HG03558 (cell line): Measurements from ENCODE around the gene ADAM19.

Experiments used
- ATAC-seq: cut with Tn5 transposase; IDR thresholded peaks from one replicate; pipeline ENCODE4 v1.9.1; 2021; ENCODE audit warnings: moderate number of reproducible peaks; ENCODE audit not compliant: unreplicated experiment; ENCODE audit errors: extremely low read depth

ADAM19 gene

DNA sequence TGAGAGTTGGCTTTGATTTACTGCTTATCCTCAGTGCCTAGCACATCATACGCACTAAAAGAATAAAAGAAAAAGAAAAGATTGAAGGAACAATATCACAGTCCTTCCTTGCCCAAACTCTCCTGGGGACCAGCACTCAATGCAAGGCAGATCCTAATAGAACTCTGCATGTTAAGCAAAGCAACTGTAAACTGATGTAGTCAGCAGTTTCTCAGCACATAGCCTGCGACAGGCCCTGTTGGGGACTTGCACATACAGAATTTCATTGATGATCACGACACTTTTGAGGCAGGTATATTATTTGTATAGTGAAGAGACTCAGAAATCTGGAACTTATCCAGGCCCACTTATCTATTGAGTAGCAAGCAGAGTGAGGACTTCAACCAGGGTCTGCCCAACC is 100.1 kb downstream of the ADAM19 start:
- ATAC-seq, result no peak

DNA sequence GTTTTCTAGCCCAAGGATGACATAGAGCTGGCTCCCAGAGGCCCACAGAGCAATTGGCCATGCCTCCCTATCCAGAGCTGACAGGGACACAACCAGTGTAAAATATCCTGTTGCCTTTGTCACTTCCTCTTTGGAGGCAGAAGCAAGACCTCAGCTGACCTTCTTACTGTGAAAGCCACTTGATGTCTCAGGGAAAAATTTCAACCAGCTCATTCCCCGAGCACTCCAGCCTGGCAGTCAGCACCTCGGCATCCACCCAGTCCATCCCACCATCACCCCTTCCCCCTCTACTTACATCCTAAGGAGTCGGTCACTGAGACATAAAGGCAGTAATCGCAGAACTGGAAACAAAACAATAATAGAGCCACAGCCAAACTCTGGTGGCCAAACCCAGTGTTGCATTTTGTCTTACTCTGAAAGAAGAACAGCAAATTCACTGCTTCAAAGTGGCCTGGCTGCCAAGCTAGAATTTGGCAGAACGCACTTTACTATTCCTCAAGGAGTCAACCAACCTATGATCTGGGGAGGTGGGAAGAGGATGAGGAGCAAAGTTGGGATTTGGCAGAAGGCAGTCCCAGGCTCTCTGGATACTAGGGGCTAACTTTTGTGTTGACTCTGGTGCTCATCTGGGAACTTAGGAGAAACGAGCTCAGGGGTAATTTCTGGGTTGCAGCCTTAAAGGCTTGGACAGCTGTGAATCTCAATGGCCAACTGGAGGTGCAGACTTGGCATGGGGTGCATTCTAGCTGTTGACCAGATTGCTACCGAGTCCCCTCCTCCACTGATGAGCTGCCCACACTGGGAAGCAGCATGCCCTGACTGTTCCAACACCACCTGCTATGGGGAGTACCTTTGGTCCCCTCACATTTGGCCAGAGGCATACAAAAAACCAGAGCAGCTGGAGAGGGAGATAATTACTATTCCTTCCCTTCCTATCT is 101.9 kb downstream of the ADAM19 start:
- no peak for ATAC-seq

DNA sequence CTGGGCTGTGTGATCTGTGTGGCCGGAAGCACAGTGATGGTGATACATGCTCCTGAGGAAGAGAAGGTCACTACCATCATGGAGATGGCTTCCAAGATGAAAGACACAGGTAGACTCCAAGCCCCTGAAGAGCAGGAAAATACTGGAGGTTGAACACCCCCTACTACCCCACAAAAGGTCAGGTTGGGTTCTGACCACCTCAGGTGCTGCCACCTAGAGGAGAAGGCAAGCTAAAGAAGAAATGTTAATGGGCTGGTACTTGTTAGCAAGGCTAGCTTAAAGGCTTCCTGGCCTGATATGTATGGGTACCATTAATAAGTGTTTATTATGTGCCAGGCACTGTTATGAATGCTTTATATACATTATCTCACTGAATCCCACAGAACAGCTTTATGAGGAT is 103.9 kb downstream of the ADAM19 start:
- no peak for ATAC-seq

DNA sequence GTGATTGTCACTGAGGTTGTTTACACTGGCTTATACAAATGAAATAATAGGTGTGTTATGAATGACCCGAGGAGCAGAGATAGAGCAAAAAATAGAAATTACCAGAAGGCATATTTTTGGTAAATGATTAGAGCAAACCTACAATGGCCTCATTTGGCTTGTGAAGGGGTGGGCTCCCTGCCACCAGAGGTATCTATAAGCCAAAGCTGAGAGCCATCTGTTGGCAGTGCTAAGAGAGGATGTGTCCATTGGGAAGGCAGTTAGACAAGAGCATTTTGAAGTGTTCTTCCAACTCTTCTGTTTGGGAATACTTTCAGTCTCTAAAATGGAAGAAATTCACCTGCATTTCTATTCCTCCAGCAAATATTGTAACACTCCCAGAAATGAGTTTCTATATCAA is 104.9 kb downstream of the ADAM19 start:
- ATAC-seq, result no peak

DNA sequence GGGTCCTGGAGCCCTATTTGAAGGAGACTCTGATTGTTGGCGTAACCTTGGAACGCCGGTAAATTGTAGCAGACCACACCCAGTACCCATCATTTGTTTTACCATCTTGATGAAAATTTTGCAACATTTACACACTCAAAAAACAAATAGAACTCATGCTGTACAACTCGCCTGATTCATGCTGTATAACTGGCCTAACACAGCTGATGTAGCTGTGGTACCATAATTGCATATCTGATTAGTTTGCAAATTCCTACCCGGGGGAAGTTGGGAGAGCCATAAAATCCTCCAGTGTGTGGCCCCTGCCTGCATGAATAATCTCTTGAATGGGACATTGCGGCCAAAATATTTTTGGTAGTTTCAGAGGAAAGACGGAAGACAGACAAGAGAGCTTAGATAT is 105.9 kb downstream of the ADAM19 start:
- no peak for ATAC-seq

DNA sequence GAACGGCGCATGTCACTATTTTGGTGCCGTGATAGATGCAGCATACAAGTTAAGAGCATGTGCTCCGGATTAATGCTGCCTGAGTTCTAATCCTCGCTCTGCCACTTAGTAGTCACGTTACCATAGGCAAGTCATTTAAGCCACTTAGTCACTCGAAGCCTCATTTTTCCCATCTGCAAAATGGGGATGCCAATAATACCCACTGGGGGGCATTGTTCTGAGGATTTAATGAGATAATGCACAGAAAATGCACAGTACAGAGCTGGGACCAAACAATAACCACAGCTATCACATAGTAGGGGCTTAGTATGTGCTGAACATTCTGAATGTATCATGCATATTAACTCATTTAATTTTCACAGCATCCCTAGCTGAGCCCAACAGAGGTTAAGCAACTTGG is 106.5 kb downstream of the ADAM19 start:
- ATAC-seq, result no peak

DNA sequence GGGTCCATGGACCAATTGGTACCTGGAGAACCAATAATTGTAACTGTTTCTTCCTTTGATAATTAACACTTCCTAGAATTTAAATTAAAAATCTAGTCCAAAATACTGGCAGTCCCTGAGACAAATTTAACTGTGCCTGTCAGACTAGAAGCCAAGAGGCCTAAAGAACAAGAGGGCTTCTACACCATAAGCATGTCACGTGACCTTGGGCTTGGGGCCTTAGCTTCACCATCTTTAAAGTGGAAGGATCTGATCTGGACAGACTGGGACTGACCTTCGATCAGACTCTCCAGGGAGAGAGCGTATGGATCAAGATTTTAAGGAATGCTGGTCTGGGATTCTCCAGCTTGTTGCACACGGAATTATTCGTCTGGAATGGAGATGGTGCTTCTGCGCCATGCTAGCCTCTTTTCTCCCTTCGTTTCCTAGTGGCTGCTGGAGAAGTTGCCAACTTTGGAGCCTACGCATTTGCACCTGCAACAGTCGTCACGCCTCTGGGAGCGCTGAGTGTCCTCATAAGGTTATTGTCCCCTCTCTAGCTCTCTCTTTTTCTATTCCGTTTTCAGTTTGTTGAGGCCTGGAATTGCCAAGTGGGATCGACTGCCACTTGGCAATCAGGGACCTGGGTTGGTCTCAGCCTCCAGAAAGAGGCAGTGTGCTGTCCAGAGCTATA is 107.1 kb downstream of the ADAM19 start:
- no peak for ATAC-seq

DNA sequence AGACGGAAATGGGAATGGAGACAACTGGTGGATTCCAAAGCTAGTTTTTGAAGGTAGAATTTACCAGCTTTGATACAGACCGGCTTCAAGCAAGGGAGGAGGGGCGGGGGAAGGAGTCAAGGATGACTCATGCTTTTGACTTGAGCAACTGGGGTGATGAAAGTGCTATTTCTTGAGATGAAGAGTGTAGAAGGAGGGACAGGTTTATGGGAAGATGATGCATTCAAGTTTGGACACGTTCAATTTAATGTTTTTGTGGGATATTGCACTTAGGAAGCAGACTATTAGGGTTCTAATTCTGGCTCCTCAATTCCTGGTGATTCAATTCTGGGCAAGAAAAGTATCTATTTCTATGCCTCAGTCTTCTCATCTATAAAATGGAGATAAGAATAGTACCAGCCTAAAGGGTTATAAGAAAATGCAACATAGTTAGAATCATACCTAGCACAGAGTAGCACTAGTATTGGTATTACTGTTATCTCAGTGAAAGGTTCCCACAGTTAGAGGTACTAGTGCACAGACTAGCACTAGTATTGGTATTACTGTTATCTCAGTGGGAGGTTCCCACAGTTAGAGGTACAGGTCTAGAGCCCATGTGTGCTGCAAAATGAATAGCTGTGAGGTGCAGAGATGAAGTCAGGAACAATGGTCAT is 110.9 kb downstream of the ADAM19 start:
- ATAC-seq, result peak; percentile 90

DNA sequence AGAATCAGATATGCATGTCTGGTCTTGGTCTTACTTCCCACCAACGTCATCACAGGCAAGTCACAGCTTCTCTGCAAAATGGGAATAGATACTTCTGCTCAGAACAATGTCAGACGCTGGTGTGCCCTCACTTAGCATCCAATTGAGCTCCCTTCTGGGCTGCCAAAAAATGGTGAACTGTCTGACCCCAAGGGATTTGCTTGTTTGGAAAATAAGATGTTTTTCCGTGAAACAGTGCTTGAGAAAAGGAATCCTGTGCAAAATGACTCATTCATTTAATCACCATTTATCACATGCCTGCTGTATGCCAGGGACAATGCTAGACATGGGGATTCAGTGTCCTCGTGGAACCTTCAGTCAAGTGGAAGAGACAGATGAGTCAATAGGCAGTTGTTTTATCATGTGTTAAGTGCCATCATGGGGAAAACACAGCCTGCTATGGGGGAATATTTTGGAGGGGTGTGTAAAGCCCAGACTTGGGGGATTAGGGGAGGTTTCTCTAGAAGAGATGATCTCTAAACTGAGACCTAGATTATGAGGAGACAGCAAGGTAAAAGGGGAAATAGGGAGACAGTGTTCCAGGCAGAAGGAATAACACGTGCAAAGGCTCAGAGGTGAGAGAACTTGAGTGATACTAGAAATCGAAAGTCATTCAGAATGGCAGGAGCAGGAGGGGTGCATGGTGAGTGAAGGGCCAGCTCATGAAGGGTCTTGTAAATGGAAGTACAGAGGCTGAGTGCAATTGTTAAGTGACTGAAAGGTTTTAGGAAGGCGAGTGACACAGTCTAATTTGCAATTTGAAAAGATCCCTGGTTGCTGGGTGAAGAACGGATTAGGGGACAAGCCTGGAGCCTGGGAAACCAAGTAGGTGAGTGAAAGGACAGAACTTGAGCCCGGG is 111.7 kb downstream of the ADAM19 start:
- no peak for ATAC-seq

DNA sequence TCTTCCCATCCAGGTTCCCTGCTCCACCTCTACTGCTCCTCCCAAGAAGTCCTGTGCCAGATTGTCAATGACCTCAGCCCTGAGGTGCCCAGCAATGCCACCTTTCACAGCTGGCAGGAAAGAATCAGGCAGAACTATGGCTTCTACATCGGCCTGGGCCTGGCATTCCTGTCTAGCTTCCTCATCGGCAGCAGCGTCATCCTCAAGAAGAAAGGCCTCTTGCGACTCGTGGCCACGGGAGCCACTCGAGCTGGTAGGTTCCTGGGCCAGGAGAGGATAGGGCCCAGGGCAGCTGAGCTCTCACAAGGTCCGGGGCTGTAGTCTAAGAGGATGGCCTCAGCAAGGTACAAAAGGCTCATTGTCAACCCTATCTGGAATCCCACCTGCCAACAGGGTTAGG is 112.5 kb downstream of the ADAM19 start:
- ATAC-seq, result no peak

DNA sequence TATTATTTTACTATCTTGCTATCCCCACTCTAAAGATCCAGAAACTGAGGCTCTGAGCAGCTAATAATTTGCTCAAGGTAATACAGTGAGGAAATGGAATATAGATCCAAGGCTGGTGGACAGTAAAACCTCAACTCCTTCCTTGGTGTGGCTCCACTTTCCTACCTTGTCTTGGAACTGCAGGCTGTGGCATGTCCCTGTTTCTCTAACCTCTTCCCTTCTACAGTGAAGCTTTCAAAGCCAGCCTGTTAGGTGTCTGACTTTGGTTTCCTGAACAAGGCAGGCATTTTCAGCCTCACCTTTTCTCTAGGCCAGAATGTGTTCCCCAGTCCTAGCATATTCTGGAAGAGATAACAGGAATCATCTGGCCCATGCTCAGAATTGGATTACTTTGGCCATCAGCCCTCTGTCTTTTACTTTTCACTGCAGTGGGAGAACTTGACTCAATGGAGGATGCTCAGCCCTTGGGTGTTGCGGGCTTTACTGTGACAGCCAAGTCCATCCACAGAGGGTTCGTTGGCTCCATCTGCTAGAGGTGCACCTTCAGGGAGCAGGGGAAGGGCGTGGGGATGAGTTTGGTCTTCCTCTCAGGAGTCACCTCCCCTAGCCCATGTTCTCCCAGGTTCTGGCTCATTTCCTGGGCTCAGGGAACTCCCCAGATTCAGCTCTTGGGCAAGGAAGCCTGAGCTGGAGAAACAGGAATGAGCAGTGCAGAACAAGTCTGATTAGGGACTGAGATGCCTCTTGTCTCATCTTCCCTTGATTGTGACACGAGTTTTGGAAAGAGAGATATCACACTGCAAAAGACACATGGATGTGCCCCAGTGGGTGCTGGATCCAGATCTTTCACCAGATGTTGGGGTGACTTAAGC is 114.4 kb downstream of the ADAM19 start:
- ATAC-seq, result no peak

DNA sequence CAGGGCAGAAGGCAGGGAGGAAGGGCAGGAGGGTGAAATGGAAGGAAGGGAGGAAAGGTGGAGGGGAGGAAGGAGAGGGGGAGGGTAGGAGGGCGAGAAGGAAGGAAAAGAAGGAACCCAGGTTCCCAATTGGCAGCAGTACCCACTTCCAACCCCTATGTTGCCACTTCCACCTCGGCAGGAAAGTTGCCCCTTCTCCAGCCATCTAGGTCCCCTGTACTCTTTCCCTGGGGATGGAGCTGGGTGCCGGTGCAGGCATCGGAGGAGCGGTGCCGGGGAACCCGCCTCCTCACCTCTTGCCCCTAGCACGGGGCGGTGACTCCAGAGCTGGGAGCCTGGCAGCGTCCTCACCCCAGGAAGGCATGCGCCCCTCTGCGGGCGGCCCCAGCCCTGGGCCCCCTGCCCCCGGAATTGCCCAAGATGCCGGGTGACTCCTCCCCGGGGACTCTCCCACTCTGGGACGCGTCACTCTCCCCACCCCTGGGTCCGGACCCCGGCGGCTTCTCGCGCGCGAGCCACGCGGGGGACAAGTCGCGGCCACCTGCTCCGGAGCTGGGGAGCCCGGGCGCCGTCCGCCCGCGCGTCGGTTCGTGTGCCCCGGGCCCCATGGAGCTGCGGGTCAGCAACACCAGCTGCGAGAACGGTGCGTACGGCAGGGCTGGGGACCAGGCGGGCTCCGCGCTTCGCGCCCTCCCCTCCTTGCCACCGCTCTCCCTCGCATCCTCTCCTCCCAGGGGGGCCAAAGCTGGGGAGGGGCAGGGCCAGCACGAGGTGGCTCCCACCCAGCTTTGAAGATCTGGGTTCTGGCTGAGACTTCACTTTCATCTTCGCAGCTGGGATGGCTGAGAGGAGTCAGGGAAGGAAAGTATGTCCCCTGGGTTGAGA is 115.6 kb downstream of the ADAM19 start, which contains the start of gene NIPAL4:
Gene NIPAL4, plus strand, starts transcription at position 499 of the 885 bp plus-strand sequence. Its CDS starts 108 bp downstream, at position 607.
- ATAC-seq, result no peak

DNA sequence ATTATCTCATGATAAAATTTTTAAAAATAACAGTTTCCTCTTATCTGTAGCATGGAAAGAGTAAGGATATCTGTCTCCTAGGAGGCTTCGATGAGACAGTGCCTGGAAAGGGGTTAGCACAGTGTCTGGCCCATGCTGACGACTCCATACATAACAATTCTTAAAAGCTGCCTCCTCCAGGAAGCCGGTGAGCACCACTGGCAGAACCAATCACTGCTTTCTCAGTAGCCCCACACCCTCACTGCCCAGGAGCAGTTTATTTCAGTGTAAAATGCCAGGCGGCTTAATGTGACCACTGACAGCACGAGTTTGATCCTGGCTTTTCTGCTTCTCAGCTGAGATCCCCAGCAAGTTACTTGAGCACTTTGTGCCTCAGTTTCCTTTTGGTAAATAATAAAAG is 116.7 kb downstream of the ADAM19 start:
- no peak for ATAC-seq

DNA sequence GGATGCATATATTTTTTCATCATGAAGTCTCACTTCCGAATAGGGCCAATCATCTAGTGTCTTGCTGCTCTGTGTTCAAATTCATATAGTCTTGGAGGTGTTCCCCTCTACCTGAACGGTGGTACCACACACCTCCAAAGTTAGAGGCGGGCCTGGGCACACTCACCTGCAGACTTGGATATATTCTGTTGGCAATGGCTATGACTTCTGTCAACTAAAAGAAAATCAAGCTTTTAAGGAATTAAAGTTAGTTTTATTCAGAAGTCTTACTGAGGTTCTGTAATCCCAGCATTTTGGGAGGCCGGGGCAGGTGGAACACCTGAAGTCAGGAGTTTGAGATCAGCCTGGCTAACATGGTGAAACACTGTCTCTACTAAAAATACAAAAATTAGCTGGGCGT is 118.2 kb downstream of the ADAM19 start:
- ATAC-seq, result no peak

DNA sequence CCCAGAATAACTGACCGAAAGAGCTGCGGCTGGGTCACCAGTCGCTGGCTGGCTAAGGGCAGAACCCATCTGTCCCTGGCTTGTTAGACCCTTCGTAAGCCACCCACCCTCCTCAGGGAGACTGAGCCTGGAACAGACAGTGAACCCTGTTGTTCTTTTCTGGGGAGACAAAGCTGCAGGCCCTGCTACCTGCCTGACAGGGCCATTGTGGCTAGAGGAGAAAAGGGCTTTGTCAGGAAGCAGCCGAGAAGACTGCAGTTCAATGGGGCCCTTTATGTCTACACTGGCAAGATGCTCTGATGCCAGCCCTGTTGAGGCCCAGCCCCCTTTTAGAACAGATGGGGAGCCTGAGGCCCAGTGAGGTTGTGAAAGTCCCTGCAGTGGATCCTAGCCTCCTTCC is 119.3 kb downstream of the ADAM19 start:
- ATAC-seq, result no peak

DNA sequence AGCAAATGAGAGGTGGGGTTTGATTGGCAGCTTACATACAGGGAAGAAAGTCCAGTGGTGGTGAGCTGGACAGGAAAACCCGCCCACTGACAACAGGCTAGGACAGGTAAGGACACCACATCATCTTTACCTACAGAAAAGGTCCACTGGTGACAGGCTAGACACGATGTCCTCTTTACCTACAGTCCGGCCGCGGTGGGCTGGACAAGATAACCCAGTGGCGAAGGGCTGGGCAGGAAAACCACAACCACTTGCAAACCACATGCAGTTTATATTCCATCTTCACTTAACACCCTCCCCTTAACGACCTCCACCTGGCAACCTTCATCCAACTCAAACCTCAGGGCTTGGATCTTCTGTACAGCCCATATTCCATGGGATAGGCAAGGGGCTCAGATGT is 120.5 kb downstream of the ADAM19 start:
- ATAC-seq, result no peak

DNA sequence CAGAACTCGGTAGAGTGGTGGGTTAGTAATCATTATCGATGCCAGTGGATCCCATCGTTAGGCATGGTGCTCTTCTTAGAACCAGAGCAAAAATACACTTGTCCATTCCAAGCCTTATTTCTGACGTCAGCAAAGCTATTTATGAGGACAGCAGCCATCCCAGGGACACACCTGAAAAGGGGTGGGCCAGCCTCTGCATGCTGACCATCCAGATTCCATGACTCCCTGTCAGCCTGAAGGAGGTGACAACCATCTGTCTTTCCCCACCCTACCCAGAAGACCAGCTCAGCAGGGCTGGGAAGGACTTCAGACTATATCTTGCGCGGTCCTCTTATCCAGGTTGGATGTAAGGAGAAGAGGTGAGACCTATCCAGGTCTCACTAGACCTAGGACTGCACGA is 121.3 kb downstream of the ADAM19 start:
- no peak for ATAC-seq

DNA sequence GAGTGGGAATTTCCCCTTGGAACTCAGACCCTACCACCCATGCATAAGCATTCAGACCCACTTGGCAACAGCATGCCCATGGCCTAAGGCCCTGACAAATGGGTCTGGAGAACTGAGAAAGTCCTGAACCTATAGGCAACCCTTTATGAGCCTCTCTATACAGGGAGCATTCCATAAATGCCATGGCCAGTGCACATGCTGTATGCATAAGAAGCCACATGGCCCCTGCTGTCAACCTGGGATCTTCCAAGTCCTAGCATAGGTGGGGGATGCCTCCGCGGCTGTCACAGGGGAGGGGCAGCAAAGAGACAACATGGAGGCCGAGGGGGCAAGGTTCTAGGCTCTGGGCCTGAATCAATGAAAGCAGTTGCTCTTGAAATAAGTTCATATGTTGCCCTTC is 123.8 kb downstream of the ADAM19 start:
- ATAC-seq, result no peak
